H4 (cell line): ENCODE measurements around the gene SLK. TPM values are rescaled to one million over a fixed set of nuclear protein-coding genes. Genes with fewer than 3 reads are reported as not detected.
A peak's percentile ranks its signal among the peaks of the same experiment; 100 is the strongest.

ENCODE experiments used
- DNase-seq: peaks from one replicate; pipeline ENCODE4 v3.0.0-alpha.2; 2015; ENCODE audit warnings: low spot score
- total RNA-seq: library from RNA; depleted of rRNA; stranded (reverse); fragments of >200 nt; shearing (Covaris generic); gene quantifications from 2 replicates; pipeline ENCODE4 v1.2.3, GENCODE V29; 2014

The SLK gene
- total RNA-seq, 1 experiment from 2014 or later: 15.3 TPM

GRCh38 chr10:104033401-104033930, 66.5 kb downstream of the SLK start:
- DNase-seq: no peak

- no peak for DNase-seq
Measured at GRCh38 chr10:104033966-104034365, 67.0 kb downstream of the SLK start.

DNA sequence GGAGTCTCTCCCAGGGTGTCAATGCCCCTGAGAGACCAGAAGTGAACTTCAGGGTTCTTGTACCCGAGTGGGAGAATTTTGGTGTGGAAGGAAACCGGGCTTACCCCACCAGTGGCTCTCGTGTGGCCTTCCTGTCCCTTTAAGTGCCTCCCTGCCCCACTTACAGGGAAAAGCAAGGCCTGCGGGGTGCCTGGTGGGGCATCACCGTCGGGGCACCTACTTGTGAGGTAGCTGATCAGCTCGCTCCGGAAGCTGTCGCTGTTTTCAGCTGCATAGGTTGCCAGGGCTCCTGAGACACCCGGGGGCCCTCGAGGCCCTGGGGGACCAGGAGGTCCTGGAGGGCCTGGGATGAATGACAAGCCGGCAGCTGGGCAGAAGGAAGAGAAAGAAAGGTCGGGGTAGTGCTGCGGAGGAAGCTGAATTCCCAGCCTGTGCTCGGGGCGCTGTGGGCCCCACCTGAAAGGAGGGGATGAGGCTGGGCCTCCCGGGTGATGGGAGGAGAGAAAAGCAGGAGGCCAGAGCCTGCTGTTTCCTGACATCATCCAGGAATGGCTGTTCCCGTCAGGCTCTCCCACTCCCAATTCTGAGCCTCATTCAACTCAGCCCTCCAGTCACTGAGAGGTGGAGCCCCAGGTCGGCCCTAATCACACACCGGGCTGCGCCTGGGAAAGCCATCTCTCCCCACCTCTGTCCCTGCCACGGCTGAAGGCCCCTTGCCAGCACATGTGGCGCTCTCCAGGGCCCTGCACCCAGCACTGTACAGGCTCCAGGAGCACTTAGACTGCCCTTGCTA, 67.7 kb downstream of the SLK start:
- DNase-seq: no peak

DNA sequence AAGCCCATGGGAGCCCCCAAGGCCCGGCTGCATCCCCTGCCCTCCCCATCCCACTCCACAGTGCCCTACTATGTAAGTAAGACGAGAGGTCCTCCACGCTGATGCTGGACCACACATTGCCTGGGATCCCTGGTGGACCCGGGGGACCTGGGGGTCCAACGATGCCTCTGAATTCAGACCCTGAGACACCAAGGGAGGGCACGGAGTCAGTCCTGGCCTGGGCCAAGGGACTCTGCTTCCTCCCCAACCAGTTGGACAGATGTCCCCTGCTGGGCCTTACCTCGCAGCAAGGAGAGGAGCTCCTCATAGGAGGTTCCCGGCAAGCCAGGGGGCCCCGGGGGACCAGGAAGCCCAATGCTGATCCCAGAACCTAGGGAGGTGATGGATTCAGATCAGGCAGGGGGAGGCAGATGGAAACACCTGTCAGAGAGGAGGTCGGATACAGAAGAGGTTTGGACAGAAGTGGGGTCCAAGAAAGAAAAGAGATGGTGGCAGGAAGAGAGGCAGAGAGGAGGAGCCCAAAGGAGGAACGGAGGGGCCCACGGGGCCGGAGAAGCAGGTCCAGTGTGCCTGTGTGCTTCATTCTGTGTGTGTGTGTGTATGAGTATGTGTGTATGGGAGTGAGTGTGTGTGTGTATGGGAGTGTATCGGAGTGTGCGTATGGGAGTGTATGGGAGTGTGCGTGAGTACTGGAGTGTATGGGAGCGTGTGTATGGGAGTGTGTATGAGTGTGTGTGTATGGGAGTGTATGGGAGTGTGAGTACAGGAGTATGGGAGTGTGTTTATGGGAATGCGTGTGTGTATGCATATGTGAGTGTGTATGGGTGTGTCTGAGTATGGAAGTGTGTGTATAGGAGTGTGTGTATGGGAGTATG, 68.5 kb downstream of the SLK start:
- no peak for DNase-seq

DNA sequence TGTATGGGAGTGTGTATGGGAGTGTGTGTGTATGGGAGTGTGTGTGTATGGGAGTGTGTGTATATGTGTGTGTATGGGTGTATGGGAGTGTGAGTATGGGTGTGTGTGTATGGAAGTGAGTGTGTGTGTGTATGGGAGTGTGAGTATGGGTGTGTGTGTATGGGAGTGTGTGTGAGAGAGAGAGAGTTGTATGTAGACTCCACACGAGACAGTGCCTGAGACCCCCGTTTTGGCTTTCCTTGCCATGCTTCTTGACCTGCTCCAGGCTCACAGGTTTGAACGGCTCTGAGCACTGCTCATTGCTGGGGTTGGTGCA, 69.1 kb downstream of the SLK start:
- DNase-seq: no peak

- DNase-seq: no peak
Measured at GRCh38 chr10:104036518-104037260, 69.7 kb downstream of the SLK start.

- no peak for DNase-seq
Measured at GRCh38 chr10:104037261-104037951, 70.5 kb downstream of the SLK start.

- no peak for DNase-seq
Measured at GRCh38 chr10:104038537-104038936, 71.6 kb downstream of the SLK start.

DNA sequence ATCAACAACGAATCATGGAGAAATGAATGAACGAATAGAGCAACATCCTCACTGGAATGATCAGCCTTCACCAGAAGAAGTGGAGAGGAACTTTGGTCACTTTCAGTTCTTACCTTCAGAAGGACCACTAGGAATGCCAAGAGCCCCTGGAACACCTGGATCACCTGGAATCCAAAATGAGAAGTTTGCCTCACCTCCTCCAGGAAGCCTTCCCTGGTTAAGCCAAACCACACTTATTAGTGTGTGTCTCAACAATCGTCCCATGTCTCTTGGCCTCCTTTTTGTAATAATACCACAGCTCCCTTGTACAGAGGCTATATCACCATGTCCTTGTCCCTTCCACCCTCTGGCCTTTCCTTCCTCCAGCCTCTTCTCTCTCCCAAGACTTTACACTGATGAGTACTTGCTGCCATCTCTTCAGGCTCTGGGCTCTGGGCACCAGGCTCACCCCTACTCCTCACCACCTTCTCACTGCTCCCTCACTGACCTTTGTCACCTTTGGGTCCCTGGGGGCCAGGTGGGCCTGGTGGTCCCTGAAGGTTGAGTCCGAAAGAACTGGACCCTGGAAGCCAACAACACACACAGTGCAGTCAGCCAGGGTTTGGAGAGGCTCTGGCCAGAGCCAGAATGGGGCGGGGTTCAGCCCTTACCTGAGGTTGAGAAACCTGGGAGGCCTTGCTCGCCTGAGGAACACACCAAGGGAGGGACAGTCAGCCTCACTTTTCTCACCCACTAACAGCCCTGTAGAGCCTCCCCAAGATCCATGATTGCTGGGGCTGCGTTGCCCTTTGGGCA, 72.2 kb downstream of the SLK start:
- no peak for DNase-seq

DNA sequence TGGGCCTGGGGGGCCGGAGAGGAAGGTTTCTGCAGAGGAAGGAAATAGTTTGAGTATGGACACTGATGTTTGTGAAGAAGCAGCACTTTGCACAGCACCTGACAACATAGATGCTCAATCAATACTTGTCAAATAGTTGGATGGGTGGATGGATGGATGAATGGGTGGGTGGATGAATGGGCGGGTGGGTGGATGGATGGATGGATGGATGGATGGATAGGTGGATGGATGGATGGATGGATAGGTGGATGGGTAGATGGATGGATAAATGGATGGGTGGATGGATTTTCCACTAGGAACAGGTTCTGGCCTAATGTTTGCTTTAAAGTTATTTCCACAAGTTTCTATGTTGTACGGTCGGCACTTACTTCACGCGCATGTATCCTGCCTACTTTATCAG, 73.4 kb downstream of the SLK start:
- no peak for DNase-seq

- DNase-seq: no peak
Measured at GRCh38 chr10:104040862-104041789, 74.2 kb downstream of the SLK start.

DNA sequence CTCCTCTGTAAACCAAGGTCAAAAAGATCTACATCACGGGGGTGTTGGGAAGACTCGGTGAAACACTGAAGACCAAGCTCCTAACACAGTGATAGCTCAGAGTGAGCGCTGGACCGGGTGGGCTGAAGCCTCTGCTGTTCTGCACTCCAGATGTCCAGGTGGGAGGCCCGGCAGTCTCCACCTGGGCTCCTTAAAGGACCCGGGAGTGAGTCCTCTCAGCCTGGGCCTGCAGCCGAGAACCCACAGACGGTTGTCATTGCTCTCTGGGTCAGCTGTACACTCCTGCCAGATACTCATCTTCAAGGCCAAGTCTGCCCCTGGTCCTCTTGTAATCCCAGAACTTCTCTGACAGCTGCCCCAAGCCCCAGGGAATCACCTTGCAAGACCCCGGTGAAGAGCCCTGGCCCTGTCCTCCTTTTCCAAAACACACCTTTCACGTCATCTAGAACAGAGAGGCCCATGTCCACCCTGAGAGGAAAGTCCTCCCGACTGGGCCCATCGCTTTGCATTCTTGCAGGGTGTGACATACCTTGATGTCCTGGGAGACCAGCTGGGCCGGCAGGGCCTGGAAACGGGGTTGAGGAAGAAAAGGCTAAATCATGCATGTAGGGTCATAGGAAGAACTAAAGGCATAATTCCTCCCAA, 75.1 kb downstream of the SLK start:
- no peak for DNase-seq

DNA sequence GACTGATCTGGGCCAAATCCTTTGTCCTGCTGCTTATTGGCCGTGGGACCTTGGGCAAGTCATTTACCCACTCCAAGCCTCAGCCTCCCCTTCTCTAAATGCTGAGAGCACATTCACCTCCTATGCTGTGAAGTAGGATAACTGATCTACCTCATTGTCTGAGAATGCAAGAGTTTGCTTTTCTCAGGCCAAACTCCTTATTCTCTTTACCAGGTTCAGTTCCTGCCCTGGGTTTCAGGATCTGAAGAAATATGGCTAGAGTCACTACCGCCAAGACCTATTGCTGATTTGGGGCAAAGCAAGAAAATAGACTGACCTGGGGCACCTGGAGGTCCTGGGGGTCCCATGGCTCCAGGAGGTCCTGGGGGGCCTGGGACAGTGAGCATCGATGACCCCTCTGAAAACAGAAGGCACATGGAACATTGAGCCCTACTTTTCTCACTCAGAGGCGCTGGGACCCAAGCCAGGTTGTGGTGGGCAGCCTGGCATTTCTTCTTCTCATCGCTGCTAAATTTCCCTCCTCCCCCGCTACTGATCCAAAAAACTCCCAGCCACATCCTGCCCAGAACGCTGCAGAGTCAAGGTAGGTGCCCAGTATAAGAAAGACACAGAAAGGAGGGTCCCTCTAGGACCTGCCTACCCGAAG, 76.4 kb downstream of the SLK start:
- DNase-seq: no peak

- DNase-seq: no peak
Measured at GRCh38 chr10:104043854-104044253, 76.9 kb downstream of the SLK start.

DNA sequence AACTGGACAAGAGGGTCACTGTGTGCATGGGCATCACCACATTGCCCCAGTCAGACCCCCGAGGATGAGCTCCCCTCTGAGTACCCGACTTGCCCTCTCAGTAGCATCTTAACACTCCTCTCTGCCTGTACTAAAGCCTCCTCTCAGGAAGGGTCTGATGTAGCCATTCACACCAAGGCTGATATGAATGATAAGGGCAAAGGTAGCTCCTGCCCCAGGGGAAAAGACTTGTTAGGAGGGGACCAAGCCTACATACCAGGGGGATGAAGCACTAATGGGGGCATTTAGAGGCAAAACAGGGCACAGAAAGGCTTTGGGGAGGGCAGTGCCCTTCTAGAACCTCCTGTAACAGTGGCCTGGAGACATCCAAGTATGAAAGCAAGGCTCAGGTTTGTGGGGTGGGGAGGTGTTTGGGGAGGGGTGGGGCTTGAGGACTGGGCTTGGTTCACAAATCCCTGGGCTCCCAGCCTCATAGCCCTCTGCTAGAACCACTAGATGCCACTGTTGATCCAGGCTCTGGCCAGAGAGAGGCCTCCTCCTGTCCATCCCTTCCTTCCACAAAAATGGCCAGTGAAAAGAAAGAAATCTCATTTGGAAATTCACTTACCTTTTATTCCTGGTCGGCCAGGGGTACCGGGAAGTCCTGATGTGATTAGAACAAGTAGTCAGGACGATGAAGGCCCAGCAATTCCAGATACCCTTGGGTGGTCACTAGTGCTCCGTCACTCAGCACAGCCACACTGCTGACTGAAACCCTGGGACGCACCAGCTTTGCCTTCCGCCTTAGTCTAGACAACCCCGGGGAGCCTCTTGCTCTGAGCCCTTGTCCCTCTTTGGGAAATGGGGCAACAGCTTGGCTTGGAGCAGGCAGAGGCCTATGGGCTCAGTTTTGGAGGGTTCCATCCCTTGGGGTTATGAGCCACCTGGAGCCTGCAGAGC, 78.5 kb downstream of the SLK start:
- DNase-seq: peak; percentile 19

DNA sequence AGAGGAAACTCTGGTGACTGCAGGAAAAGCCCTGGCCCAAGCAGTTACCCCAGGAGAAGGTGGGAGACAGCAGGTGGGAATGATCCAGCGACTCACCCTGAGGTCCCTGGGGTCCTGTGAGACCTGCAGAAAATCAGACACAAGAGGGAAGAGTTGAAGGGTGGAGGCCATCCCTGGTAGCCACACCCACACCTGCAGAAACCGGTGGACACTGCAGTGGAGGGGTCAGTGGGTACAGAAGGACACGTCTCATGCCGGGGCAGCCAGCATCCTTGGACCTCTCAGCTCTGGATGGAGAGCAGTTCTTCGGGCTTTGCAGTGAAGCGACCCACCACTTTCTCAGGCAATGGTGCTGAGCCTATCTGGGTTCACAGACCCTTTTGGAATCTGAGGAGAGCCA, 79.7 kb downstream of the SLK start:
- no peak for DNase-seq

GRCh38 chr10:104049504-104050250, 82.7 kb downstream of the SLK start:
- no peak for DNase-seq
